NCI-H226 (cell line): ENCODE results near the gene EDIL3.
A peak's percentile ranks its signal among the peaks of the same experiment; 100 is the strongest.

Experiments
- DNase-seq: peaks from one replicate; pipeline ENCODE4 v3.0.0-alpha.2; 2015

EDIL3 gene

GRCh38 chr5:84149094-84149493 lies 235.6 kb downstream of the EDIL3 start:
- DNase-seq, result no peak

DNA sequence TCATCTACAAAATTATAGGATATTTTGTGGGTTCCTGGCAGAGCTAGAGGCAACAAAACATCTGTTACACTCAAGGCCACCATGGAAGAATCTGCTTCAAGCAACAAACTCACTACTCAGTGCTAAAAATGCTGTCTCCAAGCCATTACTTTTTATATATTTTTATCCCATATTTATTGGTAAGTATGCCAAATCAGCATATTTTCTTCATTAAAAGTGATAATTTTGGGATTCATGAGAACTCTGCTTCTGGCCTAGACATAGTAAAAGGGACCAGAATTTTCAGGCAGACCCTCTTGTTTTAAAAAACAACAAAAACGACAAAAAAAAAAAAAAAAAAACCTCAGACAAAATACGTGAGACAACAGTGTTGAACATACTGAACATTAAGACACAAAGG lies 236.0 kb downstream of the EDIL3 start:
- DNase-seq, result no peak

DNA sequence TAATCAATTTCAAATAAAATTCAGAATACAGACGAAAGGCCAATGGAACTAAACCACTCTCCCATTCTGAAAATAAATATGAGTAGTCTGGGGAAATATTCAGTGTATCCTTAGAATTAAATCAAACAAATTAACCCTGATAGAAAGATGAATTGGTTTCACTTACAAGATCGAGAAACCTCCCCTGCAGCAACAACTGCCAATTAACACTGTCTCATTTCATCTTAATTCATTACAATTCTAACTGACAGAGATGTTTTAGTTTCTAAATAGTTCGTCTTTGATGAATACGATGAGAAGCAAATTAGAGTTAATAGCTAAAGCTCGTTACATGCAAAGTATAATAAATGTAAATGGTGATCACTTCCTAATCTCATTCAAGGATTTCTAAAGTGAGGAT lies 247.1 kb downstream of the EDIL3 start:
- no peak for DNase-seq

- no peak for DNase-seq
Observed at GRCh38 chr5:84131372-84131771, 253.3 kb downstream of the EDIL3 start.

- DNase-seq, result no peak
Observed at GRCh38 chr5:84130006-84130580, 254.6 kb downstream of the EDIL3 start.

GRCh38 chr5:84125216-84125615 lies 259.5 kb downstream of the EDIL3 start:
- DNase-seq, result no peak

DNA sequence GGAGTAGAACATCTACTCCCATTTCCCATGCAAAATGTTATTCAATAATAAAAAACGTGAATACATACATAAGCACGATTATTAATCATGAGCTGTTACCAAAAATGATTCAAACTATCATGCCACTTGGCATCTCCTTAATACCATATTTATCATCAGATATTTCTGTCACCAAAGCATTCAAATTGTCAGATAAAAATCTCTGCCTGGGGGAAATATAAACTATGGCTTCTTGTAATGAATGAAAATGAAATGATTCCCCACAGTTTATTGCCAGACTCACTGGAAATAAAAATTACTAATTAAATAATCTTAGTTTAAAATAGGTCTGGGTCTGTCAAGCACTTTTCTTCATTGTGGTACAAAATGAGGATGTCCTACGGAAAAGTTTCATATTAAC lies 265.4 kb downstream of the EDIL3 start:
- peak; percentile 23 for DNase-seq

DNA sequence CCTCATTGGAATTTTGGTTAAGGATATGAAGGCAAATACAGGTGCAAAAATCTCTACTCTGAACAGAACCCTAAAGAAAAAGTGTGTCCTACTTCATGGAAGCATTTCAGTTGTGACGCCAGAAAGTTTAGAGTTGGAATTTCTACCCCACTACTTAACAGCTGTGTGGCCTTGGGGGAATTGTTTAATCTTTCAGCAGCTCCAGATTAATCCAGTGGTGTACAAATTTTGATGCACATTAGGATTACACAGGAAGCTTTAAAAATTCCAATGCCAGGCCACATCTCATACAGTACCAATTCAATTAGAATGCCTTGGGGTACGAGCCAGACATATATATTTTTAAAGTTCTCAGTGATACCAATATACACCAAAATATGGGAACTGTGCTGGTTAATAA lies 266.1 kb downstream of the EDIL3 start:
- DNase-seq, result no peak

- DNase-seq, result no peak
Observed at GRCh38 chr5:84115727-84116126, 269.0 kb downstream of the EDIL3 start.

DNA sequence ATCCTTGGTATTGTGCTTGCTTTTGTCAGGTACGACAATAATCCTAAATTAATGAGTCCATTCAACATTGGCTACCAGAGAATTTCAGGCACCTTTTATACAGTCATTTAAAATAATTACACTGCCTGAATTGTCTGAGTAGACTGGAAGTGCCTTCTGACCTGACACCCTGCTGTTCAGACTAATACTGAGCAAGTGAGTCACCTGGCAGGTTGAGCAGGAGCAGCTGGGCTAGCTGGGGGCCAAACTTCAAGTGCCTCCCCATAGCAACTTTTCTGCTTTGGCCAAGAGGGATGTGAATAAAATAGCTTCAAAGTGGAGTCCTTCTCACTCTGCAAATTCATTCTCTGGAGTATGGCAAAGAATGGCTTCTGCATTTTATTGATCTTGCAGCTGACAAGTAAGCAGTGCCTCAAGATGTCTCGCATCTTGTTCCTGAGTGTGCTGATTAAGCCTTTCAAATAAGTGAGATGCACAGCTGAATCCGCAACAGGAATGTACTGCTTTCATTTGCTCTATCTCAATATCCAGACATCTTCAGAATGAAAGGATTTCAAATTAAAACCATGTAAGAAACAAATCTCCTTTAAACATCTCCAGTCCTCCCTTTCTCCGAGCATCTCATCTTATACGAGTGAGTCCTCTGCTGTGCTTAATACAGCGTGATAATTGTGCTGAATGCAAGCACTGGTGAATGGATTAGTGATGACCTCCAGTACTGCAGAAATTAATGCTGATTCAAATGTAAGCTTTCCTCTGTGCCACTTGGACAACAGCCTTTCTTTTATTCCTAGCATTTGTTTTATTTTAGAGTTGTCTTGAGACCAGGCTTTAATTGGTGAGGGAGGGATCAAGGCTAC lies 271.2 kb downstream of the EDIL3 start:
- peak; percentile 18 for DNase-seq

DNA sequence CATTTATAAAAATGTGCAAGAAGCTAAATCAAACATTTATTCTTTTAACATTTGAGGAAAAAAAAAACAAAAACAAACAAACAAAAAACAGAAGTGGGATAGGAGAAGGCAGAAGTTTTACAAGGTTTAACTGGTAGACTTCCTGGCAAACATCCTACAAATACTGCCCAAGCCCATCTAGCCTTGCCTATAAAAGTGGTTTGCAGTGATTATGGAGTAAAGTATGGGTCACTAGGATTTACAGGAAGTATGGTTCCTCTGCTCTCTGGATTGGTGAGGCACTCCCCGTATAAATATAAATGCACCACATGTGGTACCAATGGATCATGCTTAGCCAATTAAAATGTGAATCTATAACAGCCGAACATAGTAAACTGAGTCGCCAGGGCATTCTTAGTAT lies 291.9 kb downstream of the EDIL3 start:
- DNase-seq, result no peak

DNA sequence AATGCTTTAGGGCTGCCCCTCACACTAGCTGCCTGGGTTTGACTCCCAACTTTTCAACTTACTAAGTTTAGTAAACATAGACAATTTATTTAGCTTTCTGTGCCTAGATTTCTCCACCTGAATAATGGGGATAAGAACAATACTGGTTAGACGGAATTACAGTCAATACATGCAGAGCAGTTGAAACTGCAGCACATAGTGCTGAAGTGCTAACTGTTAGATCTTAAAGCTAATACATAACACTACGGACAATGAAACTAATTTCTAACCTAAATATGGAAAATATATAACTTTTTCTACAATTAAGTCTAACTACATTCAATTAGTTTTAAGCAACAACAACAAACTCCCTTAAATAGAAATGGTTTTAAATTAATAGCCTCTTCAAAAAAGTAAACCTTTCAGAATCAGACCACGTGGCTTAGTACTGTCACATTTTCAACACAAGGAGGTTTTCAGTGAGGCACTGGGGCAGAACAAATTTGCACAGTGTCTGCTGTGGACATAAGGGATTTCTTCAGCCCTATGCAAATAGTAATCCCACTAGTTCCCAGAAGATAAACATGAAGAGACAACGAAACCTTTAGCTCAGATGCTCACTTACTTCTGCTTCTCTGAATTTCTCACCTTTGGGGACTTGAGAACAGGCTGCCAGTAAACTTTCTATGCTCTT lies 293.4 kb downstream of the EDIL3 start:
- no peak for DNase-seq

DNA sequence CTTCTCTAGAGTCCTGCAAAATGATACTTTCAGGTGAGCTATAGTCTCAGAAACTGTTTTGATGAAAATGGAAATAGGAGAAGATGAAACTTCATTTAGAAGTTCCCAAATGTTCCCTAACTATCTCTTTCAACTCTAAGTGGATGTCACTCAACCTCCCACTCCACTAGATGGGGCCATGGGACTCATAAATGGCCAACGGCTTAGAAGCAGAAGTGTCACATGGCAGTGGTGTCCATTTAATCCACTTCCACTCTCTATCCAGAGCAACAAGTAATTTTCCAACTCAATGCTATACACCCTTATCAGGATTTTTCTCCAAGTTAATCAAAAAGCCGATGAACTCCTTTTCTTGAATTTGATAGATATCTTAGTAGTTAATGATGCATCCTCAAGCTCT lies 295.7 kb downstream of the EDIL3 start:
- DNase-seq, result peak; percentile 28

- DNase-seq, result peak; percentile 3
Observed at GRCh38 chr5:84086511-84086910, 298.2 kb downstream of the EDIL3 start.

GRCh38 chr5:84085387-84086041 lies 299.2 kb downstream of the EDIL3 start:
- no peak for DNase-seq

- no peak for DNase-seq
Observed at GRCh38 chr5:84080908-84081307, 303.8 kb downstream of the EDIL3 start.

DNA sequence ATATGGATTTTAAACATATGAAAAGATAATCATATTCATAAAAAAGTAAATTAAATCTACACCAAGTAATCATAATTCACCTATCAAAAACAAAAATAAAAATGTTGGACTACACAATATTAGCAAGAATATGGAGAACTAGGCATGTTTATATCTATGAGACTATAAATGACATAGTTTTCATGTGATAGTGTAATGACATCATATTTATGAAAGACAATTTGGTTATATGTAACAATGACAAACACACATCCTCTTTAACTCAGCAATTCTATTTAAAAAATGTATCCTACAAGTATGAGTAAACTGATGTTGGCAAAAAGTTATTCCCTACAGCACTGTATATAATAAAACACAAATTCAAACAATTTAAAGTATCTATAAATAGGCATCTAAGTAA lies 312.3 kb downstream of the EDIL3 start:
- no peak for DNase-seq

DNA sequence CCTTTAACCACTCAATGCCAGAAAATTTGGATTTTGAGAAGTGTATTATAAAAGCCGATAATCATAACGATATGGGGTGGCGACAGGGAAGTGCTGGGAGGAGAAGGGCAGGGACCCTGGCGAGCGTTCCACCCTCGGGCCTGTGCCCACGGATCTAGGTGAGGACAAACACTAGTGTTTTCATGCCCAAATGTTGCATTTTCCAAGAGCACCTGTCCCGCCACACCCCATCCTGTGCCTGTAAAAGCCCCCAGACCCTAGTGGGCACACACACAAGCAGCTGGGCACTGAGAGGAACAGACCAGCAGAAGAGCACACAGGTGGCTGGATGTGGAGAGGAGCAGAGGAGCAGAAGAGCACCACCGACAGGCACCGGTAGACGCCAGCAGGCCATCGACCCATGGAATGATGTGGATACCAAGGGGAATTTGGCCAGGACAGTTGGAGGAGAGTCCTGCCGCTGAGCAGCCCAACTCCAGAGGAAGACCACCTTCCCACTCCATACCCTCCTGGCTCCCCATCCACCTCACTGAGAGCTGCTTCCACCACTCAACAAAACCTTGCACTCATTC lies 315.0 kb downstream of the EDIL3 start:
- no peak for DNase-seq

DNA sequence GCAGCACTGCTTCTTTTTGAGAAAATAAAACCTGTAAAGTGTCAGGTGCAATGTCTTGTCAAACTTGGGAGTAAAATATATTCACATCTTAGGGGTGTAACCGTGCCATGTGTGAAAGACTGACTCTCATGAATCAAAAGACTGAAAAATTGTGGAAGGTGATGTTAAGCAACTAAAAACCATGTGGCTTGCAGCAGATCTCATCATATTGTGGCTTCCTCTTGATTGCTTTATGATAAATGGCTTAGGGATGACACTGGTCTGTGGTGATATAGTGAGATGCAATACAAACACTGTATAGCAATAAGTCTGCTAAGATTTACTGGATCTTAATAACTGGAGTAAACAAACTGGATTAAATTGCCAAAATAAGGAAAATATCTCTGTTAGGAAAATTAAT lies 321.6 kb downstream of the EDIL3 start:
- DNase-seq, result no peak

DNA sequence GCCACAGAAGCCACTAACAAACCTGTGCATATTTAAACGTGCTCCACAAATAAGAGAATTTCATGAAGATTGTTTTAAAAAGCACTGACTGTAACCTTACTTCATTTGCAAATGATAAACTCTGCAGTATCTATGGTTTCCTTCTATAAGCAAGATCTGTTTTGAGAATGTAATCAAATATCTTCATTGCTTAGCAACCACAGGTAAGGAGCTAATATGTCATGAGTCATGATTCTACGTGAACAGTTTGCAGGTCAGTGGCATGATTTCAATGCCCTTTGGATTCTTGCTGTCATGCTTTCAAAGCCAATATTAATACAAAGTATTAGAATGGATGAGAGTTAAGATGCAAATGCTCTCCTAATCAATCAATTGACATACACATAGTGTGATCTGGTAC lies 325.0 kb downstream of the EDIL3 start:
- no peak for DNase-seq

DNA sequence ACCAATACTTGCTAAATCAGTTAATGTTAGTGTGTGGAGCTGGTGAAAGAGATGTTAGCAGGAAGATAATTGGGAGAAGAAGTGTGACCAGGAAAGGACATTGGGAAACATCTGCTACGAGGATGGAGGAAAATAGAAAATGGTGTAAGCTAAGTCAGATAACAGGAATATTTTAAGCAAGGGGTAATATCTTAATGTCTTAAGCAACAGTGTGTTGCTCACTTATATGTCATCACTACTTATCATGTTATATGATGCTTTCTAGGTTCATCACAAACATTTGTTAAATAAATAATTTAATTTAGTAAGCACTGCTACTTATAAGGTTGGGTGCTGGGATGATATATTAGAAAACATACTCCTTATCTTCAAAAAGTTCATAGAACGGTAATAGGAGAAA lies 326.1 kb downstream of the EDIL3 start:
- DNase-seq, result no peak

- no peak for DNase-seq
Observed at GRCh38 chr5:84057211-84057610, 327.5 kb downstream of the EDIL3 start.

GRCh38 chr5:84045964-84046363 lies 338.7 kb downstream of the EDIL3 start:
- DNase-seq, result no peak
